Right lobe of liver (tissue), 6 donors: ENCODE results near the gene KIF23. TPM values are rescaled to one million over a fixed set of nuclear protein-coding genes. Genes with fewer than 3 reads are reported as not detected.

ENCODE experiments used
- ATAC-seq, 4 donors: fragments of 200-7000 bp; cut with Tn5 transposase; one replicate each; pipeline ENCODE4 v1.9.1; 2020; ENCODE audit warnings: mild to moderate bottlenecking in 4 of 4, moderate library complexity in 4 of 4
- DNase-seq, 3 donors: peaks; one replicate each; pipeline ENCODE4 v3.0.0-alpha.2; 2020
- H3K27ac ChIP-seq, 3 donors: fragments of 200-600 bp; one replicate each; pipeline ENCODE4 v1.8.0; 2022
- H3K27me3 ChIP-seq, 2 donors: fragments of 200-600 bp; one replicate each; pipeline ENCODE4 v1.8.0; 2022
- H3K36me3 ChIP-seq, 4 donors: fragments of 200-600 bp; sonication (generic) in 1 of 4; one replicate each; pipeline versions ENCODE4 v1.5.1 to v1.8.0; 2017 to 2022; ENCODE audit warnings: control low read depth in 1 of 4
- H3K4me1 ChIP-seq, 4 donors: fragments of 200-600 bp; sonication (generic) in 1 of 4; one replicate each; pipeline versions ENCODE4 v1.5.1 to v1.8.0; 2017 to 2022; ENCODE audit warnings: control low read depth in 1 of 4
- H3K4me3 ChIP-seq, 3 donors: fragments of 200-600 bp; one replicate each; pipeline ENCODE4 v1.8.0; 2022
- H3K9me3 ChIP-seq, 4 donors: fragments of 200-600 bp; sonication (generic) in 1 of 4; one replicate each; pipeline versions ENCODE4 v1.5.1 to v1.8.0; 2017 to 2022; ENCODE audit warnings: control low read depth in 1 of 4
- POLR2A ChIP-seq: fragments of 450-650 bp; IDR thresholded peaks from one replicate; pipeline ENCODE4 v1.6.1; 2017; ENCODE audit warnings: antibody characterized with exemption, mild to moderate bottlenecking
- WGBS: methylation state at CpG from one replicate; pipeline ENCODE4 v1.1.6; 2018; ENCODE audit warnings: low coverage, low lambda C conversion rate; ENCODE audit not compliant: insufficient coverage; ENCODE audit errors: missing lambda C conversion rate; 5-methylcytosine and 5-hydroxymethylcytosine counted together
- intact Hi-C, 2 donors: fragments of 100-400 bp; cut with DNase I; formaldehyde crosslinking; loops; one replicate each; pipeline versions ENCODE4 v1.11.2 to v1.14.1; 2022
- total RNA-seq, 6 experiments: library from RNA; depleted of rRNA in 2 of 6; stranded (reverse); fragments of >200 nt in 2 of 6; fragmentation: NEBNext Ultra II Directional in 3 of 6; extraction: Animal tissue kit (Norgen Biotek cat#: 25700) in 3 of 6; gene quantifications; one replicate each; pipeline versions ENCODE4 v1.1.0 to v1.2.4, GENCODE V29; 2016 to 2023
- TF ChIP-seq, protein P1 (sequence below), 4 donors: fragments of 200-600 bp in 3 of 4; fragments of 450-650 bp in 1 of 4; IDR thresholded peaks; one replicate each; pipeline versions ENCODE4 v1.5.1 to v1.8.0; 2016 to 2022; ENCODE audit warnings: antibody characterized with exemption in 4 of 4, mild to moderate bottlenecking in 2 of 4
- donor health status: DM: no; HTN: yes; CAD: no.
- donor health status: DM: no; HTN: no; CAD: no.
- donor health status: DM: no; HTN: no; CAD: no.
- donor health status: DM: no; HTN: yes; CAD: no.
- donor health status: DM: no; HTN: yes; CAD: no.

KIF23 gene
- total RNA-seq, 6 experiments from 2014 or later, result 0.09 to 2.2 (median 1.2) TPM

- peaks cover 0 to under 1% (median 0%) of the 10 kb centered on the region in 4 donors for H3K4me1 ChIP-seq
- 61% methylated on average over 4 of the region's 7 CpGs for WGBS
- no peak overlapping the region for H3K4me3 ChIP-seq
- TF ChIP-seq POLR2A, result no peak
- TF ChIP-seq, protein P1, sequence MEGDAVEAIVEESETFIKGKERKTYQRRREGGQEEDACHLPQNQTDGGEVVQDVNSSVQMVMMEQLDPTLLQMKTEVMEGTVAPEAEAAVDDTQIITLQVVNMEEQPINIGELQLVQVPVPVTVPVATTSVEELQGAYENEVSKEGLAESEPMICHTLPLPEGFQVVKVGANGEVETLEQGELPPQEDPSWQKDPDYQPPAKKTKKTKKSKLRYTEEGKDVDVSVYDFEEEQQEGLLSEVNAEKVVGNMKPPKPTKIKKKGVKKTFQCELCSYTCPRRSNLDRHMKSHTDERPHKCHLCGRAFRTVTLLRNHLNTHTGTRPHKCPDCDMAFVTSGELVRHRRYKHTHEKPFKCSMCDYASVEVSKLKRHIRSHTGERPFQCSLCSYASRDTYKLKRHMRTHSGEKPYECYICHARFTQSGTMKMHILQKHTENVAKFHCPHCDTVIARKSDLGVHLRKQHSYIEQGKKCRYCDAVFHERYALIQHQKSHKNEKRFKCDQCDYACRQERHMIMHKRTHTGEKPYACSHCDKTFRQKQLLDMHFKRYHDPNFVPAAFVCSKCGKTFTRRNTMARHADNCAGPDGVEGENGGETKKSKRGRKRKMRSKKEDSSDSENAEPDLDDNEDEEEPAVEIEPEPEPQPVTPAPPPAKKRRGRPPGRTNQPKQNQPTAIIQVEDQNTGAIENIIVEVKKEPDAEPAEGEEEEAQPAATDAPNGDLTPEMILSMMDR (IDR thresholded peaks at IDR 0.05), result no peak
- DNase-seq (no peak), ATAC-seq (no peak)
- no peak overlapping the region for H3K27ac ChIP-seq
- H3K9me3 ChIP-seq, result no peaks in the 10 kb centered on the region
- H3K36me3 ChIP-seq, result no peaks in the 10 kb centered on the region
- intact Hi-C loops, result no loop called here
- H3K27me3 ChIP-seq, result peaks cover 0 to 1% of the 10 kb centered on the region in 2 donors
These were observed 24.7 kb upstream of the KIF23 start for GRCh38 chr15:69389426-69389825.

DNA sequence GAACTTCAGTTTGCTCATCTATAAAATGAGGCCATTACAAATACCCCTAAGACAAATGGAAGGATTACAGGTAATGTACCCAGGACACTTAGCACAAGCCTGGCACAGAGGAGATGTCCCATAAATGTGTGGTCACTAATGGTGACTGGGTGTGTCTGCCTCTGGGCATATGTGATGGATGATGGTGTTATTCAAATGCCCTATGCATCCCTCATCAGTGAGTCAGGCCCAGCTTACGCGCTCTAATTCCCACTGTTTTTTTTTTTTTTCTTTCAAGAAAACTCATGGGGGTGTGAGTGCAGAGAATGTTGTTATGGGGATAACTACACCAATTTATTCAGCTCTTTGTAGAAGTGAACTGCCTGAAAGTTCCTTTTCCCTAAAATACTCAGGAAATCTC, 23.6 kb upstream of the KIF23 start:
- intact Hi-C loops, result loop anchor here (5.0 kb wide), 1 partner anchor 333 kb away; no protein-coding TSS in a partner anchor
- ATAC-seq, result no peak
- Histone ChIP-seq H3K4me1 (peaks cover 0 to 7% (median 0%) of the 10 kb centered on the region in 4 donors), H3K4me3 (no peak overlapping the region), H3K27me3 (peaks cover 0 to 5% of the 10 kb centered on the region in 2 donors), H3K27ac (no peak overlapping the region), H3K36me3 (no peaks in the 10 kb centered on the region), H3K9me3 (no peaks in the 10 kb centered on the region)
- DNase-seq, result no peak
- no peak for TF ChIP-seq POLR2A
- TF ChIP-seq, protein P1 (IDR thresholded peaks at IDR 0.05), result no peak
- WGBS, result 100% methylated on average over 2 of the region's 2 CpGs

GRCh38 chr15:69391046-69391757, 22.9 kb upstream of the KIF23 start:
- no peak overlapping the region for H3K27ac ChIP-seq
- no peak for TF ChIP-seq POLR2A
- TF ChIP-seq, protein P1 (IDR thresholded peaks at IDR 0.05), result no peak
- peaks cover 0 to 7% (median 0%) of the 10 kb centered on the region in 4 donors for H3K4me1 ChIP-seq
- no peak for DNase-seq
- intact Hi-C loops, result loop anchor here (5.0 kb wide), 1 partner anchor 334 kb away; no protein-coding TSS in a partner anchor
- ATAC-seq, result no peak
- WGBS, result 72% methylated on average over 7 of the region's 11 CpGs
- H3K9me3 ChIP-seq, result no peaks in the 10 kb centered on the region
- H3K27me3 ChIP-seq, result peaks cover 0 to 5% of the 10 kb centered on the region in 2 donors
- H3K36me3 ChIP-seq, result no peaks in the 10 kb centered on the region
- no peak overlapping the region for H3K4me3 ChIP-seq

DNA sequence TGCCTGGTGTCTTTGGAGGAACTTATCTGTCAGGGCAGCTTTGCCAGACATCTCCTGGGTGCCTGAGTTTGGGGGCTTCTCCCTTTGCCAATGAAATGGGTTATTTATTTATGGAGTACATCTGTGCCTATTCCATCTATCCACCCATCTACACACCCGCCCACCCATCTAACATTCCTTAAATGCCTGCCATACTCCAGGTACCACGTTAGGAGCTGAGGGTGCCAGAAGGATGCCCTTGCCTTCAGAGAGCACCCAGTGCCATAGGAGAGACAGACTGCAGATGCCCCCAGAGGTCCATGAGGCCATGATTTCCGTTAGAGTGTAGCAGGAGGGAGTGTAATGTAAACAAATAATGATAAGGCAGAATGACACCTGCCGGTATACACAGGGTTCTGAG, 21.8 kb upstream of the KIF23 start:
- no peak for DNase-seq
- Histone ChIP-seq H3K27me3 (peaks cover 0 to 5% of the 10 kb centered on the region in 2 donors), H3K4me1 (peaks cover 0 to 7% (median 0%) of the 10 kb centered on the region in 4 donors), H3K36me3 (no peaks in the 10 kb centered on the region), H3K9me3 (no peaks in the 10 kb centered on the region), H3K4me3 (no peak overlapping the region), H3K27ac (no peak overlapping the region)
- no peak for TF ChIP-seq POLR2A
- TF ChIP-seq, protein P1 (IDR thresholded peaks at IDR 0.05), result no peak
- ATAC-seq, result no peak
- intact Hi-C loops, result loop anchor here (5.0 kb wide), 1 partner anchor 335 kb away; no protein-coding TSS in a partner anchor
- WGBS, result 47% methylated on average over 4 of the region's 4 CpGs
